GM12878 (cell line): ENCODE measurements around the gene NQO1. TPM values are rescaled to one million over a fixed set of nuclear protein-coding genes. Genes with fewer than 3 reads are reported as not detected.

Experiments used
- ATAC-seq: fragments of 200-7000 bp; cut with Tn5 transposase; 3 replicates; pipeline ENCODE4 v1.9.1; 2020; ENCODE audit warnings: mild to moderate bottlenecking, moderate library complexity
- BruUV-seq: library from RNA; stranded (reverse); fragments of 400-500 nt; replicated peaks from 2 replicates; lab custom pipeline; 2021; lab: Mats Ljungman, UMichigan
- CTCF ChIA-PET: fragments of 300-600 bp; sonication (Branson Sonifier 250); formaldehyde crosslinking; extraction: SDS; loops from one replicate; lab custom pipeline; 2021; ENCODE audit warnings: inconsistent platforms; lab: Yijun Ruan, JAX
- POLR2A ChIA-PET: fragments of 350-600 bp; formaldehyde crosslinking; extraction: SDS; loops from one replicate; lab custom pipeline; 2021; ENCODE audit warnings: inconsistent platforms; lab: Charles Lee
- RAD21 ChIA-PET: fragments of 300-600 bp; sonication (Branson Sonifier 250); formaldehyde crosslinking; loops from one replicate; lab custom pipeline; 2023; ENCODE audit warnings: antibody characterized with exemption; ENCODE audit not compliant: unreplicated experiment; lab: Charles Lee
- SMC1A ChIA-PET: fragments of 300-600 bp; sonication (Branson Sonifier 250); formaldehyde crosslinking; loops from one replicate; lab custom pipeline; 2023; ENCODE audit not compliant: unreplicated experiment, uncharacterized antibody; lab: Charles Lee
- DNase-seq: peaks from one replicate; pipeline ENCODE4 v3.0.0-alpha.2; 2011; ENCODE audit warnings: low read depth, low spot score
- FAIRE-seq: peaks from 3 replicates; lab custom pipeline; 2011; peaks lifted over from hg19 to GRCh38; lab: Jason Lieb, UNC
- H2AFZ ChIP-seq: 2 replicates; pipeline ENCODE4 v1.6.0; 2011; ENCODE audit warnings: low read depth, low read length, control low read depth; ENCODE audit not compliant: control insufficient read depth
- H3K27ac ChIP-seq: 2 replicates; pipeline ENCODE4 v1.5.1; 2011; ENCODE audit warnings: control low read depth; ENCODE audit not compliant: control insufficient read depth, insufficient read depth
- H3K27me3 ChIP-seq, 2 experiments: replicated peaks in 1 of 2; 2 replicates each; pipeline versions ENCODE4 v1.6.0 to v1.6.1; 2011; ENCODE audit warnings: low read length in 1 of 2; ENCODE audit not compliant: control insufficient read depth in 2 of 2, insufficient read depth in 2 of 2
- H3K36me3 ChIP-seq, 2 experiments: 2 replicates each; pipeline ENCODE4 v1.5.1; 2011; ENCODE audit warnings: low read length in 1 of 2; ENCODE audit not compliant: control insufficient read depth in 2 of 2, insufficient read depth in 2 of 2
- H3K4me1 ChIP-seq: 2 replicates; pipeline ENCODE4 v1.6.1; 2011; ENCODE audit warnings: mild to moderate bottlenecking, low read length, moderate library complexity, mixed read lengths; ENCODE audit not compliant: control insufficient read depth, insufficient read depth
- H3K4me2 ChIP-seq: 2 replicates; pipeline ENCODE4 v1.6.0; 2011; ENCODE audit warnings: control low read depth; ENCODE audit not compliant: control insufficient read depth, insufficient read depth
- H3K4me3 ChIP-seq: fragments of 200-600 bp; sonication (generic); 2 replicates; pipeline ENCODE4 v1.5.1; 2016
- H3K79me2 ChIP-seq: 2 replicates; pipeline ENCODE4 v1.6.0; 2011; ENCODE audit warnings: low read length; ENCODE audit not compliant: control insufficient read depth, insufficient read depth
- H3K9ac ChIP-seq: 2 replicates; pipeline ENCODE4 v1.8.0; 2011; ENCODE audit warnings: low read length, control low read depth, mixed read lengths; ENCODE audit not compliant: control insufficient read depth, insufficient read depth
- H3K9me3 ChIP-seq: replicated peaks from 3 replicates; pipeline ENCODE4 v1.5.1; 2011; ENCODE audit warnings: mild to moderate bottlenecking, low read length; ENCODE audit not compliant: control insufficient read depth, insufficient read depth
- H4K20me1 ChIP-seq: 2 replicates; pipeline ENCODE4 v1.6.0; 2011; ENCODE audit not compliant: control insufficient read depth, insufficient read depth
- EED ChIP-seq: sonication (generic); IDR thresholded peaks from 2 replicates; pipeline ENCODE4 v1.6.1; 2016; ENCODE audit warnings: antibody characterized with exemption, low read depth
- KDM1A ChIP-seq: fragments of 200-600 bp; sonication (generic); IDR thresholded peaks from 2 replicates; pipeline ENCODE4 v1.6.1; 2016; ENCODE audit warnings: borderline replicate concordance
- KLF5 ChIP-seq: fragments of 450-650 bp; IDR thresholded peaks from 2 replicates; pipeline ENCODE4 v1.6.1; 2014; ENCODE audit warnings: mild to moderate bottlenecking; ENCODE audit not compliant: partially characterized antibody
- MXI1 ChIP-seq: fragments of 150-350 bp; IDR thresholded peaks from 2 replicates; pipeline ENCODE4 v1.6.1; 2011; ENCODE audit warnings: low read depth, mild to moderate bottlenecking, inconsistent platforms, low read length, improper control_type of control experiment
- NR2C1 ChIP-seq: fragments of 450-650 bp; IDR thresholded peaks from 2 replicates; pipeline ENCODE4 v1.6.1; 2017; ENCODE audit warnings: antibody characterized with exemption, mild to moderate bottlenecking, moderate library complexity
- POLR2AphosphoS5 ChIP-seq: IDR thresholded peaks from 2 replicates; pipeline ENCODE4 v1.6.1; 2011; ENCODE audit warnings: mild to moderate bottlenecking, low read length, inconsistent platforms
- SREBF1 ChIP-seq: IDR thresholded peaks from 2 replicates; pipeline ENCODE4 v1.6.1; 2012; ENCODE audit warnings: mild to moderate bottlenecking, low read length
- TAF1 ChIP-seq: IDR thresholded peaks from 2 replicates; pipeline ENCODE4 v1.6.1; 2011; ENCODE audit warnings: mild to moderate bottlenecking, low read depth, low read length, borderline replicate concordance
- WGBS: methylation state at CpG from one replicate; pipeline ENCODE4 v1.1.6; 2016; ENCODE audit warnings: low lambda C conversion rate; ENCODE audit not compliant: insufficient replicate concordance, insufficient coverage; ENCODE audit errors: missing lambda C conversion rate; 5-methylcytosine and 5-hydroxymethylcytosine counted together
- in situ Hi-C: fragments of 300-500 bp; cut with MboI; formaldehyde crosslinking; loops from 9 replicates; pipeline ENCODE4 v1.14.3; 2018; ENCODE audit warnings: mixed read lengths
- intact Hi-C: fragments of 100-400 bp; cut with micrococcal nuclease; formaldehyde crosslinking; loops from one replicate; pipeline ENCODE4 v1.14.2; 2022; ENCODE audit not compliant: unreplicated experiment
- polyA plus RNA-seq, 11 experiments: library from polyadenylated mRNA; depleted of rRNA in 4 of 11; unstranded in 6 of 11; stranded (reverse) in 5 of 11; fragments of >200 nt; fragmentation: Nextera tagmentation in 4 of 11; fragmentation: Illumina TruSeq in 1 of 11; extraction: Ambion mirVana in 4 of 11; extraction: Trizol in 1 of 11; gene quantifications; 1 replicate in 1 of 11; 2 replicates in 10 of 11; pipeline versions ENCODE4 v1.2.1 to v1.2.3, GENCODE V29; 2011 to 2016; ENCODE audit warnings: inconsistent platforms in 2 of 11, missing spikeins in 2 of 11, low read depth in 1 of 11
- total RNA-seq, 4 experiments: library from RNA; depleted of rRNA in 3 of 4; stranded (reverse); fragments of >200 nt in 3 of 4; fragmentation: Illumina TruSeq in 1 of 4; extraction: Trizol in 1 of 4; gene quantifications; 2 replicates each; pipeline versions ENCODE4 v1.2.1 to v1.2.3, GENCODE V29; 2013 to 2021
- TF ChIP-seq, protein P1 (sequence below): fragments of 450-650 bp; IDR thresholded peaks from 2 replicates; pipeline ENCODE4 v1.6.1; 2017; ENCODE audit warnings: antibody characterized with exemption, mild to moderate bottlenecking, moderate library complexity

The NQO1 gene
- total and polyA plus RNA-seq, 10 of the 15 experiments (the other 5 are each of a cell fraction or from before 2014, with no cell fraction given), result 24.6 to 84.9 (median 34.6) TPM

DNA sequence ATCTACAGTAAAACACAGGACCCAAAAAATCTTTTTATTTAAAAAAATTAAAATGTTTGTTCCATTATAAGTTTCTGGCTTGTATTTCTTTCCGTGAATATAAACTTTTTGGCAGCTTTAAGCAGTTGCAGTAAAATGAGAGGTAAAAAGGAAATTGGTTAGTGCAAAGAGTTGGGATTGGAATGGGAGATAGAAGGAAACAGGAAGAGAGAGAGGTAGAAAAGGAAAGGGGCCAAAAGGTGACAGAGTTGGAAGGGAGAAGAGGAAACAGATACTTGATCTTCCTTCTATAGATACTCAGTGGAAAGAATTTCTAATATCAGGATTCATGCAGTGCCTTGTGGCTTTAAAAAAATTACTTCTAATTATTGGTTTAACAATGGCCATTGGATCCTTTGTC is 63.5 kb downstream of the NQO1 start:
- Histone ChIP-seq H3K79me2 (no peaks in the 10 kb centered on the region), H3K4me3 (no peak overlapping the region), H3K36me3 (peaks cover 2 to 12% of the 10 kb centered on the region in 2 experiments), H2AFZ (no peak overlapping the region), H3K4me1 (no peaks in the 10 kb centered on the region), H4K20me1 (no peaks in the 10 kb centered on the region), H3K9ac (no peak overlapping the region), H3K27me3 (no peaks in the 10 kb centered on the region), H3K9me3 (no peaks in the 10 kb centered on the region), H3K4me2 (no peak overlapping the region), H3K27ac (no peak overlapping the region)
- BruUV-seq, result no TSS peak
- FAIRE-seq (no peak), ATAC-seq (no peak), DNase-seq (no peak)
- CTCF ChIA-PET, result interaction anchor here (0.7 to 2.2 kb wide), 2 partner anchors 11 to 1072 kb away, joined by 3 to 9 read pairs; no protein-coding TSS in a partner anchor
- in situ Hi-C loops (no loop called here), intact Hi-C loops (no loop called here)
- RAD21 ChIA-PET, result no interaction called here
- SMC1A ChIA-PET, result interaction anchor here (0.8 to 2.2 kb wide), 3 partner anchors 8 to 266 kb away, joined by 3 to 8 read pairs (median 6); no protein-coding TSS in a partner anchor
- POLR2A ChIA-PET, result interaction anchor here (0.6 to 0.7 kb wide), 2 partner anchors 205 to 244 kb away, joined by 4 to 5 read pairs; no protein-coding TSS in a partner anchor
- TF ChIP-seq KLF5, result no peak
- TF ChIP-seq SREBF1, result no peak
- no peak for TF ChIP-seq KDM1A
- no peak for TF ChIP-seq TAF1
- TF ChIP-seq, protein P1, sequence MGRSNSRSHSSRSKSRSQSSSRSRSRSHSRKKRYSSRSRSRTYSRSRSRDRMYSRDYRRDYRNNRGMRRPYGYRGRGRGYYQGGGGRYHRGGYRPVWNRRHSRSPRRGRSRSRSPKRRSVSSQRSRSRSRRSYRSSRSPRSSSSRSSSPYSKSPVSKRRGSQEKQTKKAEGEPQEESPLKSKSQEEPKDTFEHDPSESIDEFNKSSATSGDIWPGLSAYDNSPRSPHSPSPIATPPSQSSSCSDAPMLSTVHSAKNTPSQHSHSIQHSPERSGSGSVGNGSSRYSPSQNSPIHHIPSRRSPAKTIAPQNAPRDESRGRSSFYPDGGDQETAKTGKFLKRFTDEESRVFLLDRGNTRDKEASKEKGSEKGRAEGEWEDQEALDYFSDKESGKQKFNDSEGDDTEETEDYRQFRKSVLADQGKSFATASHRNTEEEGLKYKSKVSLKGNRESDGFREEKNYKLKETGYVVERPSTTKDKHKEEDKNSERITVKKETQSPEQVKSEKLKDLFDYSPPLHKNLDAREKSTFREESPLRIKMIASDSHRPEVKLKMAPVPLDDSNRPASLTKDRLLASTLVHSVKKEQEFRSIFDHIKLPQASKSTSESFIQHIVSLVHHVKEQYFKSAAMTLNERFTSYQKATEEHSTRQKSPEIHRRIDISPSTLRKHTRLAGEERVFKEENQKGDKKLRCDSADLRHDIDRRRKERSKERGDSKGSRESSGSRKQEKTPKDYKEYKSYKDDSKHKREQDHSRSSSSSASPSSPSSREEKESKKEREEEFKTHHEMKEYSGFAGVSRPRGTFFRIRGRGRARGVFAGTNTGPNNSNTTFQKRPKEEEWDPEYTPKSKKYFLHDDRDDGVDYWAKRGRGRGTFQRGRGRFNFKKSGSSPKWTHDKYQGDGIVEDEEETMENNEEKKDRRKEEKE, result no peak
- no peak for TF ChIP-seq NR2C1
- TF ChIP-seq POLR2AphosphoS5, result no peak
- TF ChIP-seq EED, result no peak
- TF ChIP-seq MXI1, result no peak
- WGBS, result 96% methylated on average over 1 of the region's 1 CpG
